HEK293 (cell line): ENCODE data around the gene PGPEP1.

ENCODE experiments used
- EGR2 ChIP-seq: fragments of 450-650 bp; formaldehyde crosslinking; IDR thresholded peaks from 2 replicates; pipeline ENCODE4 v1.5.1; 2016; ENCODE audit warnings: low read depth, missing biosample characterization, missing genetic modification characterization
- FEZF1 ChIP-seq: fragments of 450-650 bp; formaldehyde crosslinking; IDR thresholded peaks from 2 replicates; pipeline ENCODE4 v1.5.1; 2016; ENCODE audit warnings: missing biosample characterization, missing genetic modification characterization
- WT1 ChIP-seq: fragments of 450-650 bp; formaldehyde crosslinking; IDR thresholded peaks from 2 replicates; pipeline ENCODE4 v1.5.1; 2016; ENCODE audit warnings: missing biosample characterization, missing genetic modification characterization
- ZNF174 ChIP-seq: fragments of 450-650 bp; formaldehyde crosslinking; IDR thresholded peaks from 2 replicates; pipeline ENCODE4 v1.5.0; 2017; ENCODE audit warnings: missing biosample characterization, mild to moderate bottlenecking, missing genetic modification characterization
- ZNF24 ChIP-seq: fragments of 450-650 bp; formaldehyde crosslinking; IDR thresholded peaks from 2 replicates; pipeline ENCODE4 v1.5.1; 2016; ENCODE audit warnings: missing biosample characterization, missing genetic modification characterization
- ZNF274 ChIP-seq, 2 experiments: fragments of 200-500 bp in 1 of 2; fragments of 450-650 bp in 1 of 2; sonication (Bioruptor generic) in 1 of 2; formaldehyde crosslinking in 1 of 2; IDR thresholded peaks; 2 replicates each; pipeline versions ENCODE4 v1.5.1 to v1.6.1; 2014 to 2016; ENCODE audit warnings: borderline replicate concordance in 1 of 2, inconsistent platforms in 1 of 2, low read length in 1 of 2, missing biosample characterization in 1 of 2, missing genetic modification characterization in 1 of 2
- ZNF521 ChIP-seq: fragments of 450-650 bp; formaldehyde crosslinking; IDR thresholded peaks from 2 replicates; pipeline ENCODE4 v1.5.1; 2017; ENCODE audit warnings: missing biosample characterization, mild to moderate bottlenecking, missing genetic modification characterization
- TF ChIP-seq, protein P1 (sequence below): fragments of 450-650 bp; formaldehyde crosslinking; IDR thresholded peaks from 2 replicates; pipeline ENCODE4 v1.5.1; 2016; ENCODE audit warnings: missing biosample characterization, missing genetic modification characterization
- TF ChIP-seq, protein P2 (sequence below): IDR thresholded peaks from 2 replicates; pipeline ENCODE4 v1.6.1; 2011; ENCODE audit warnings: mild to moderate bottlenecking, low read depth, low read length, borderline replicate concordance
- TF ChIP-seq, protein P3 (sequence below): fragments of 450-650 bp; formaldehyde crosslinking; IDR thresholded peaks from 2 replicates; pipeline ENCODE4 v1.5.1; 2016; ENCODE audit warnings: missing biosample characterization, missing genetic modification characterization
- TF ChIP-seq, protein P4 (sequence below): fragments of 450-650 bp; formaldehyde crosslinking; IDR thresholded peaks from 2 replicates; pipeline ENCODE4 v1.5.1; 2016; ENCODE audit warnings: missing biosample characterization, missing genetic modification characterization
- TF ChIP-seq, protein P5 (sequence below): fragments of 450-650 bp; formaldehyde crosslinking; IDR thresholded peaks from 2 replicates; pipeline ENCODE4 v1.5.1; 2016; ENCODE audit warnings: missing biosample characterization, missing genetic modification characterization

DNA sequence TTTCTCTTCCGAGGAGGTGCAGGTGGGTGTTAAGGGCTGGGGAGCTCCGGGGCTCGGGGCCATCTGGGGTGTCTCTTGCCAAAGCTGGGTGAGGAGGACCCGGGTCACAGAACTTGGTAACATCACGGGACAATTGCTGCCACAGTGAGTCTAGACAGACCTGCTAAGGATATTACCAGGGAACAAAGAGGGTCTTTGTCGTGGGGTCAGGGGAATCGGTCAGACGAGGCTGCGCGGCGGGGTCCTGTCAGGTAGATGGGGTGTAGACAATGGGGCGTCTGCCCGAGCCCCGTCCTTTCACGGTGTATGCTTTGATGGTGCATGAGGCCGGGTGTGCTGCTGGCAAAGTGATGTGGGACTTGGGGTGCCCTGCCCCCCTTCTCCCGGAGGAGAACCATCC lies 7.8 kb downstream of the PGPEP1 start:
- TF ChIP-seq, protein P1, sequence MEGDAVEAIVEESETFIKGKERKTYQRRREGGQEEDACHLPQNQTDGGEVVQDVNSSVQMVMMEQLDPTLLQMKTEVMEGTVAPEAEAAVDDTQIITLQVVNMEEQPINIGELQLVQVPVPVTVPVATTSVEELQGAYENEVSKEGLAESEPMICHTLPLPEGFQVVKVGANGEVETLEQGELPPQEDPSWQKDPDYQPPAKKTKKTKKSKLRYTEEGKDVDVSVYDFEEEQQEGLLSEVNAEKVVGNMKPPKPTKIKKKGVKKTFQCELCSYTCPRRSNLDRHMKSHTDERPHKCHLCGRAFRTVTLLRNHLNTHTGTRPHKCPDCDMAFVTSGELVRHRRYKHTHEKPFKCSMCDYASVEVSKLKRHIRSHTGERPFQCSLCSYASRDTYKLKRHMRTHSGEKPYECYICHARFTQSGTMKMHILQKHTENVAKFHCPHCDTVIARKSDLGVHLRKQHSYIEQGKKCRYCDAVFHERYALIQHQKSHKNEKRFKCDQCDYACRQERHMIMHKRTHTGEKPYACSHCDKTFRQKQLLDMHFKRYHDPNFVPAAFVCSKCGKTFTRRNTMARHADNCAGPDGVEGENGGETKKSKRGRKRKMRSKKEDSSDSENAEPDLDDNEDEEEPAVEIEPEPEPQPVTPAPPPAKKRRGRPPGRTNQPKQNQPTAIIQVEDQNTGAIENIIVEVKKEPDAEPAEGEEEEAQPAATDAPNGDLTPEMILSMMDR (tag by site-specific recombination), result no peak
- TF ChIP-seq, protein P2, sequence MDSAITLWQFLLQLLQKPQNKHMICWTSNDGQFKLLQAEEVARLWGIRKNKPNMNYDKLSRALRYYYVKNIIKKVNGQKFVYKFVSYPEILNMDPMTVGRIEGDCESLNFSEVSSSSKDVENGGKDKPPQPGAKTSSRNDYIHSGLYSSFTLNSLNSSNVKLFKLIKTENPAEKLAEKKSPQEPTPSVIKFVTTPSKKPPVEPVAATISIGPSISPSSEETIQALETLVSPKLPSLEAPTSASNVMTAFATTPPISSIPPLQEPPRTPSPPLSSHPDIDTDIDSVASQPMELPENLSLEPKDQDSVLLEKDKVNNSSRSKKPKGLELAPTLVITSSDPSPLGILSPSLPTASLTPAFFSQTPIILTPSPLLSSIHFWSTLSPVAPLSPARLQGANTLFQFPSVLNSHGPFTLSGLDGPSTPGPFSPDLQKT, result no peak
- TF ChIP-seq ZNF274 (IDR thresholded peaks at IDR 0.05; ENCODE audit: low read length) (no peak), ZNF274 (tag by site-specific recombination; IDR thresholded peaks at IDR 0.05; ENCODE audit: borderline replicate concordance) (no peak), EGR2 (tag by site-specific recombination) (no peak), ZNF24 (tag by site-specific recombination) (no peak), WT1 (tag by site-specific recombination) (no peak), FEZF1 (tag by site-specific recombination) (no peak), ZNF174 (no peak), ZNF521 (tag by site-specific recombination) (no peak)
- TF ChIP-seq, protein P3, sequence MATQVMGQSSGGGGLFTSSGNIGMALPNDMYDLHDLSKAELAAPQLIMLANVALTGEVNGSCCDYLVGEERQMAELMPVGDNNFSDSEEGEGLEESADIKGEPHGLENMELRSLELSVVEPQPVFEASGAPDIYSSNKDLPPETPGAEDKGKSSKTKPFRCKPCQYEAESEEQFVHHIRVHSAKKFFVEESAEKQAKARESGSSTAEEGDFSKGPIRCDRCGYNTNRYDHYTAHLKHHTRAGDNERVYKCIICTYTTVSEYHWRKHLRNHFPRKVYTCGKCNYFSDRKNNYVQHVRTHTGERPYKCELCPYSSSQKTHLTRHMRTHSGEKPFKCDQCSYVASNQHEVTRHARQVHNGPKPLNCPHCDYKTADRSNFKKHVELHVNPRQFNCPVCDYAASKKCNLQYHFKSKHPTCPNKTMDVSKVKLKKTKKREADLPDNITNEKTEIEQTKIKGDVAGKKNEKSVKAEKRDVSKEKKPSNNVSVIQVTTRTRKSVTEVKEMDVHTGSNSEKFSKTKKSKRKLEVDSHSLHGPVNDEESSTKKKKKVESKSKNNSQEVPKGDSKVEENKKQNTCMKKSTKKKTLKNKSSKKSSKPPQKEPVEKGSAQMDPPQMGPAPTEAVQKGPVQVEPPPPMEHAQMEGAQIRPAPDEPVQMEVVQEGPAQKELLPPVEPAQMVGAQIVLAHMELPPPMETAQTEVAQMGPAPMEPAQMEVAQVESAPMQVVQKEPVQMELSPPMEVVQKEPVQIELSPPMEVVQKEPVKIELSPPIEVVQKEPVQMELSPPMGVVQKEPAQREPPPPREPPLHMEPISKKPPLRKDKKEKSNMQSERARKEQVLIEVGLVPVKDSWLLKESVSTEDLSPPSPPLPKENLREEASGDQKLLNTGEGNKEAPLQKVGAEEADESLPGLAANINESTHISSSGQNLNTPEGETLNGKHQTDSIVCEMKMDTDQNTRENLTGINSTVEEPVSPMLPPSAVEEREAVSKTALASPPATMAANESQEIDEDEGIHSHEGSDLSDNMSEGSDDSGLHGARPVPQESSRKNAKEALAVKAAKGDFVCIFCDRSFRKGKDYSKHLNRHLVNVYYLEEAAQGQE, result no peak
- TF ChIP-seq, protein P4, sequence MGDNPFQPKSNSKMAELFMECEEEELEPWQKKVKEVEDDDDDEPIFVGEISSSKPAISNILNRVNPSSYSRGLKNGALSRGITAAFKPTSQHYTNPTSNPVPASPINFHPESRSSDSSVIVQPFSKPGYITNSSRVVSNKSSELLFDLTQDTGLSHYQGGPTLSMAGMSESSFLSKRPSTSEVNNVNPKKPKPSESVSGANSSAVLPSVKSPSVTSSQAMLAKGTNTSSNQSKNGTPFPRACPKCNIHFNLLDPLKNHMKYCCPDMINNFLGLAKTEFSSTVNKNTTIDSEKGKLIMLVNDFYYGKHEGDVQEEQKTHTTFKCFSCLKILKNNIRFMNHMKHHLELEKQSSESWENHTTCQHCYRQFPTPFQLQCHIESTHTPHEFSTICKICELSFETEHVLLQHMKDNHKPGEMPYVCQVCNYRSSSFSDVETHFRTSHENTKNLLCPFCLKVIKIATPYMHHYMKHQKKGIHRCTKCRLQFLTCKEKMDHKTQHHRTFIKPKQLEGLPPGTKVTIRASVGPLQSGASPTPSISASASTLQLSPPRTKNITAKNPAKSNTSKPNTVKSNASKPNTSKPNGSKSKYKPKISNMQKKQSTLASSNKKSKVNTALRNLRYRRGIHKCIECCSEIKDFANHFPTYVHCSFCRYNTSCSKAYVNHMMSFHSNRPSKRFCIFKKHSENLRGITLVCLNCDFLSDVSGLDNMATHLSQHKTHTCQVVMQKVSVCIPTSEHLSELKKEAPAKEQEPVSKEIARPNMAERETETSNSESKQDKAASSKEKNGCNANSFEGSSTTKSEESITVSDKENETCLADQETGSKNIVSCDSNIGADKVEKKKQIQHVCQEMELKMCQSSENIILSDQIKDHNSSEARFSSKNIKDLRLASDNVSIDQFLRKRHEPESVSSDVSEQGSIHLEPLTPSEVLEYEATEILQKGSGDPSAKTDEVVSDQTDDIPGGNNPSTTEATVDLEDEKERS (tag by site-specific recombination), result no peak
- TF ChIP-seq, protein P5, sequence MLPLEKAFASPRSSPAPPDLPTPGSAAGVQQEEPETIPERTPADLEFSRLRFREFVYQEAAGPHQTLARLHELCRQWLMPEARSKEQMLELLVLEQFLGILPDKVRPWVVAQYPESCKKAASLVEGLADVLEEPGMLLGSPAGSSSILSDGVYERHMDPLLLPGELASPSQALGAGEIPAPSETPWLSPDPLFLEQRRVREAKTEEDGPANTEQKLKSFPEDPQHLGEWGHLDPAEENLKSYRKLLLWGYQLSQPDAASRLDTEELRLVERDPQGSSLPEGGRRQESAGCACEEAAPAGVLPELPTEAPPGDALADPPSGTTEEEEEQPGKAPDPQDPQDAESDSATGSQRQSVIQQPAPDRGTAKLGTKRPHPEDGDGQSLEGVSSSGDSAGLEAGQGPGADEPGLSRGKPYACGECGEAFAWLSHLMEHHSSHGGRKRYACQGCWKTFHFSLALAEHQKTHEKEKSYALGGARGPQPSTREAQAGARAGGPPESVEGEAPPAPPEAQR, result no peak
